ENCODE results near the gene TRIM32.

The TRIM32 gene, protein sequence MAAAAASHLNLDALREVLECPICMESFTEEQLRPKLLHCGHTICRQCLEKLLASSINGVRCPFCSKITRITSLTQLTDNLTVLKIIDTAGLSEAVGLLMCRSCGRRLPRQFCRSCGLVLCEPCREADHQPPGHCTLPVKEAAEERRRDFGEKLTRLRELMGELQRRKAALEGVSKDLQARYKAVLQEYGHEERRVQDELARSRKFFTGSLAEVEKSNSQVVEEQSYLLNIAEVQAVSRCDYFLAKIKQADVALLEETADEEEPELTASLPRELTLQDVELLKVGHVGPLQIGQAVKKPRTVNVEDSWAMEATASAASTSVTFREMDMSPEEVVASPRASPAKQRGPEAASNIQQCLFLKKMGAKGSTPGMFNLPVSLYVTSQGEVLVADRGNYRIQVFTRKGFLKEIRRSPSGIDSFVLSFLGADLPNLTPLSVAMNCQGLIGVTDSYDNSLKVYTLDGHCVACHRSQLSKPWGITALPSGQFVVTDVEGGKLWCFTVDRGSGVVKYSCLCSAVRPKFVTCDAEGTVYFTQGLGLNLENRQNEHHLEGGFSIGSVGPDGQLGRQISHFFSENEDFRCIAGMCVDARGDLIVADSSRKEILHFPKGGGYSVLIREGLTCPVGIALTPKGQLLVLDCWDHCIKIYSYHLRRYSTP

DNA sequence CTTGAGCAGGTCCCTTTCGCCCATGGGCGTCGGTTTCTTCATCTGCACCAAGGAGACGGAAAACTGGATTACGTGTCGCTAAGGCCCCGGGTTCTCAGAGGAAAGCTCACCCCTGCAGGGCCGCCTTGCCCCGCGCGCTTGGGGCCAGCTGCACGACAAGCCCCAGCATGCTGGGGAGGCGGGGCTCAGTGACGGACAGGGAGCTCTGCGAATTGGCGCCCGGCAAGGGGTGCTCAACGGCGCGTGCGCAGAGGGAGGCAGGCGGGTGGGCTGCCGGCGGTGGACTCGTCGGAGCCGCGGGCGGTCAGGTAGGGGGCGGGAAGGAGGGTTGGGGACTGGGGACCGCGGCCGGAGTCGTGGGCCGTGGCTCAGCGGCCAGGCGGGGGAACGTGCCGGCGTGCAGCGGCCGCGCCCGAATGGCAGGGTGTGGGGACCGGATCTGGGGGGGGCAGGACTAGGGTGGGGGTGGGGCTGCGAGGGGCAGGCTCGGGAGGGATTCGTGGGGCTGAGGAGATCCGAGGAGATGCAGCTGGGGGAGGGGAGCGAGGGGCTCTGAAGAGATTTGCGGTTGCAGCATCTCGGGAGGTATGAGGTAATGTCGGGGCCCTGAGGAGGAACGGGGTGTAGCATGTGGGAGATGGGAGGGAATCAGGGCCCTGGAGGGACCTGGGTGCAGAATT, at the start of gene TRIM32:
Gene TRIM32, plus strand, starts transcription at position 232 of the 680 bp plus-strand sequence. CDS start 10,438 bp downstream, outside the sequence.
- peak; percentile 98 for ATAC-seq
- TF ChIP-seq ISL1 (CRISPR knock-in tag; IDR thresholded peaks at IDR 0.05) (no peak), RARB (CRISPR knock-in tag; IDR thresholded peaks at IDR 0.05) (no peak), ZC3H10 (CRISPR knock-in tag; IDR thresholded peaks at IDR 0.05) (no peak)
- TF ChIP-seq, protein P1, sequence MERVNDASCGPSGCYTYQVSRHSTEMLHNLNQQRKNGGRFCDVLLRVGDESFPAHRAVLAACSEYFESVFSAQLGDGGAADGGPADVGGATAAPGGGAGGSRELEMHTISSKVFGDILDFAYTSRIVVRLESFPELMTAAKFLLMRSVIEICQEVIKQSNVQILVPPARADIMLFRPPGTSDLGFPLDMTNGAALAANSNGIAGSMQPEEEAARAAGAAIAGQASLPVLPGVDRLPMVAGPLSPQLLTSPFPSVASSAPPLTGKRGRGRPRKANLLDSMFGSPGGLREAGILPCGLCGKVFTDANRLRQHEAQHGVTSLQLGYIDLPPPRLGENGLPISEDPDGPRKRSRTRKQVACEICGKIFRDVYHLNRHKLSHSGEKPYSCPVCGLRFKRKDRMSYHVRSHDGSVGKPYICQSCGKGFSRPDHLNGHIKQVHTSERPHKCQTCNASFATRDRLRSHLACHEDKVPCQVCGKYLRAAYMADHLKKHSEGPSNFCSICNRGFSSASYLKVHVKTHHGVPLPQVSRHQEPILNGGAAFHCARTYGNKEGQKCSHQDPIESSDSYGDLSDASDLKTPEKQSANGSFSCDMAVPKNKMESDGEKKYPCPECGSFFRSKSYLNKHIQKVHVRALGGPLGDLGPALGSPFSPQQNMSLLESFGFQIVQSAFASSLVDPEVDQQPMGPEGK (CRISPR knock-in tag; IDR thresholded peaks at IDR 0.05; ENCODE audit: borderline replicate concordance) = no peak

DNA sequence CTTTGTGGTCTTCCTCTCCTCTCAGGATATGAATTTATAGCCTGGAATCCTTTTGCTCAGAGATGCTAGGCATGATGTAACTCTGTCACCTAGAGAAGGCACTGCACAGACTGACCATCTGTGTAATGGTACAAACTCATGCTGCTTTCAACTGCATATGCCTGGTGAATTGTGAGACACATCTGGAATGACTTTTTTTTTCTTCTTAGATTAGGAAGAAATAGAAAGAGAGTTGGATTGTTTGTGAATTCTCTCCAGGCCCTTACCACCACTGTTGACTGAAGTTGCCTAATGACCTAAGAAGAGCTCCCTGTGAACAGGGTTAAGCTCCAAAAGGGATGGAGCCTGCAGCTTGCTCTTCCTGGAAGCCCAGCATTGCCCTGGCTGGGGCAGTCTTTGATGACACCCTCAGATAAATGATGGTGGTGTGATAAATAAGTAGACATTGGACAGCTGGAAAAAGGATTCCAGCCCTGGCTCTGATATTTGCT, 47.8 kb upstream of the TRIM32 start:
- peak; percentile 53; the same call in 2 of the 3 replicates for ATAC-seq
- TF ChIP-seq PPARA (CRISPR knock-in tag; IDR thresholded peaks at IDR 0.05; ENCODE audit: borderline replicate concordance) (no peak), RARB (CRISPR knock-in tag; IDR thresholded peaks at IDR 0.05) (no peak), TCF4 (CRISPR knock-in tag; IDR thresholded peaks at IDR 0.05; ENCODE audit: borderline replicate concordance) (no peak), ISL1 (CRISPR knock-in tag; IDR thresholded peaks at IDR 0.05) (no peak), CSDC2 (CRISPR knock-in tag; IDR thresholded peaks at IDR 0.05) (no peak), OSR1 (CRISPR knock-in tag; IDR thresholded peaks at IDR 0.05) (no peak)

DNA sequence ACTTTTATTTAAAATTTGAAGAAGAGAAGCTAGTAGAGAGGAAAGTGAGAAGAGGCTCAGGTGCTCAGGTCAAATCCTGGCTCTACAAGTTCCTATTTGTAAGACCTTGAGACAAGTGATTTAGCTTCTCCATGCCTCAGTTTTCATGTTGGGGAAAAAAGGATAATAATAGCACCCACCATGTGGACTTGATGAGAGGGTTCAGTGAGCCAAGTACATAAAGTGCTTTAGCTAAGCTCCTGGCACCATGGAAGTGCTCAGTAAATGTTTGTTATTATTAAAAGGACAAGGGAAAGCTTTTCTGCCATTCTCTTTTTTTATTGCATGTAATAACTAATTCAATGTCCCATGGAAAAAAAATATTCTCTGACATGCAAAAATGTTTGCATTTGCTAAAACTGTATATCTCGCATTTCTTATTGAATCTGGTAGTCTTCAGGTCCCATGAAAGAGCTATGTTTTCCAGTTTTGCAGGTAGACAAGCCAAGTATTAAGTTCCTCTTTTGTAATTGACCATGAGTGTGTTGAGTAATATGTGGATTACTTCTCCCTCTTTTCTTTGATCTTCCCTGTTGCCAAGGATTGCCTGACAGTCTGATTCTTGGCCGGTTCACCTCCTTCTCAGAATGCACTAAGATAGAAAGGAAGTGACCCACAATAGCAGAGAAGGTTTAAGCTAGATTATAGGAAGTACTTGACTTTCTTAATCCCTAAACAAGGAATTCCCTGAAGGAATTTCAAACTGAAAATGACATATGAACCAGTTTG, 45.6 kb upstream of the TRIM32 start:
- ATAC-seq = no peak
- TF ChIP-seq TOX (CRISPR knock-in tag; IDR thresholded peaks at IDR 0.05; ENCODE audit: borderline replicate concordance) (no peak), BACH2 (CRISPR knock-in tag; IDR thresholded peaks at IDR 0.05; ENCODE audit: borderline replicate concordance) (no peak), ISL1 (CRISPR knock-in tag; IDR thresholded peaks at IDR 0.05) (no peak), SNAI2 (CRISPR knock-in tag; IDR thresholded peaks at IDR 0.05) (no peak), ESRRG (CRISPR knock-in tag; IDR thresholded peaks at IDR 0.05) (no peak), GLIS3 (CRISPR knock-in tag; IDR thresholded peaks at IDR 0.05) (no peak)
- TF ChIP-seq, protein P2, sequence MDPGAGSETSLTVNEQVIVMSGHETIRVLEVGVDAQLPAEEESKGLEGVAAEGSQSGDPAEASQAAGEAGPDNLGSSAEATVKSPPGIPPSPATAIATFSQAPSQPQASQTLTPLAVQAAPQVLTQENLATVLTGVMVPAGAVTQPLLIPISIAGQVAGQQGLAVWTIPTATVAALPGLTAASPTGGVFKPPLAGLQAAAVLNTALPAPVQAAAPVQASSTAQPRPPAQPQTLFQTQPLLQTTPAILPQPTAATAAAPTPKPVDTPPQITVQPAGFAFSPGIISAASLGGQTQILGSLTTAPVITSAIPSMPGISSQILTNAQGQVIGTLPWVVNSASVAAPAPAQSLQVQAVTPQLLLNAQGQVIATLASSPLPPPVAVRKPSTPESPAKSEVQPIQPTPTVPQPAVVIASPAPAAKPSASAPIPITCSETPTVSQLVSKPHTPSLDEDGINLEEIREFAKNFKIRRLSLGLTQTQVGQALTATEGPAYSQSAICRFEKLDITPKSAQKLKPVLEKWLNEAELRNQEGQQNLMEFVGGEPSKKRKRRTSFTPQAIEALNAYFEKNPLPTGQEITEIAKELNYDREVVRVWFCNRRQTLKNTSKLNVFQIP (CRISPR knock-in tag; IDR thresholded peaks at IDR 0.05; ENCODE audit: borderline replicate concordance, low read depth) = no peak

DNA sequence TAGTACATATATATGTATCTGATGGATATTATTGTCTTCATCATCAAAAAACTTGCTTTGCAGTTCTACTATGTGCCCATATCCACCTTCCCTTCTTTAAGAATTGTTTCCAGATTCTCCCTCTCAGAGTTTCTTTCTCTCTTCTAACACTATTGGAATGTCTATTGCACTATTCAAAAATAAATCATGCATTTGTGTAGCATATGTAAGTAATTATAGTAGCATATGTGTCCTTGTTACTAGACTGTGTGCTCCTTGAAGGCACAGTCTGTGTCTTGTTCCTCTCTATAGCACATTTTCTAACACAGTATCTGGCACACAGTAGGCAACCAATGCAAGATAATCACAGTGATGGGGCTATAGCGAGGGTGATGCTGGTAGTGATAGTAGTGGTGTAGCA, 43.4 kb upstream of the TRIM32 start:
- ATAC-seq = peak; percentile 58
- TF ChIP-seq, protein P3, sequence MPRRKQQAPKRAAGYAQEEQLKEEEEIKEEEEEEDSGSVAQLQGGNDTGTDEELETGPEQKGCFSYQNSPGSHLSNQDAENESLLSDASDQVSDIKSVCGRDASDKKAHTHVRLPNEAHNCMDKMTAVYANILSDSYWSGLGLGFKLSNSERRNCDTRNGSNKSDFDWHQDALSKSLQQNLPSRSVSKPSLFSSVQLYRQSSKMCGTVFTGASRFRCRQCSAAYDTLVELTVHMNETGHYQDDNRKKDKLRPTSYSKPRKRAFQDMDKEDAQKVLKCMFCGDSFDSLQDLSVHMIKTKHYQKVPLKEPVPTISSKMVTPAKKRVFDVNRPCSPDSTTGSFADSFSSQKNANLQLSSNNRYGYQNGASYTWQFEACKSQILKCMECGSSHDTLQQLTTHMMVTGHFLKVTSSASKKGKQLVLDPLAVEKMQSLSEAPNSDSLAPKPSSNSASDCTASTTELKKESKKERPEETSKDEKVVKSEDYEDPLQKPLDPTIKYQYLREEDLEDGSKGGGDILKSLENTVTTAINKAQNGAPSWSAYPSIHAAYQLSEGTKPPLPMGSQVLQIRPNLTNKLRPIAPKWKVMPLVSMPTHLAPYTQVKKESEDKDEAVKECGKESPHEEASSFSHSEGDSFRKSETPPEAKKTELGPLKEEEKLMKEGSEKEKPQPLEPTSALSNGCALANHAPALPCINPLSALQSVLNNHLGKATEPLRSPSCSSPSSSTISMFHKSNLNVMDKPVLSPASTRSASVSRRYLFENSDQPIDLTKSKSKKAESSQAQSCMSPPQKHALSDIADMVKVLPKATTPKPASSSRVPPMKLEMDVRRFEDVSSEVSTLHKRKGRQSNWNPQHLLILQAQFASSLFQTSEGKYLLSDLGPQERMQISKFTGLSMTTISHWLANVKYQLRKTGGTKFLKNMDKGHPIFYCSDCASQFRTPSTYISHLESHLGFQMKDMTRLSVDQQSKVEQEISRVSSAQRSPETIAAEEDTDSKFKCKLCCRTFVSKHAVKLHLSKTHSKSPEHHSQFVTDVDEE (CRISPR knock-in tag; IDR thresholded peaks at IDR 0.05) = no peak
- TF ChIP-seq TCF4 (CRISPR knock-in tag; IDR thresholded peaks at IDR 0.05; ENCODE audit: borderline replicate concordance) (no peak), SNAI2 (CRISPR knock-in tag; IDR thresholded peaks at IDR 0.05) (no peak), RARB (CRISPR knock-in tag; IDR thresholded peaks at IDR 0.05) (no peak), ZFP3 (CRISPR knock-in tag; IDR thresholded peaks at IDR 0.05) (no peak)

Data from SK-N-SH treated with all-trans-retinoic acid at 6 μM for 48 hours (cell line).